ENCODE measurements around the gene CCZ1.

GRCh38 chr7:5892498-5892897, 6.0 kb upstream of the CCZ1 start:
- TF ChIP-seq EZH2 (IDR thresholded peaks at IDR 0.05) (no peak), POLR2AphosphoS5 (IDR thresholded peaks at IDR 0.05; ENCODE audit: borderline replicate concordance, low read depth, low read length) (no peak), FOXP2 (optimal IDR thresholded peaks at IDR 0.05; ENCODE audit: control extremely low read depth, extremely low read length, insufficient read depth) (no peak)
